AG20443 (cell line): ENCODE measurements around the gene OR10H4.
"Not testable (repeated sequence)": the region's sequence is repeated elsewhere in the genome, so short reads cannot be mapped to it uniquely, and the experiment has no call there.

Source experiments
- DNase-seq: peaks from one replicate; pipeline ENCODE4 v3.0.0; 2012; ENCODE audit warnings: low spot score, mixed read lengths

The OR10H4 gene

DNA sequence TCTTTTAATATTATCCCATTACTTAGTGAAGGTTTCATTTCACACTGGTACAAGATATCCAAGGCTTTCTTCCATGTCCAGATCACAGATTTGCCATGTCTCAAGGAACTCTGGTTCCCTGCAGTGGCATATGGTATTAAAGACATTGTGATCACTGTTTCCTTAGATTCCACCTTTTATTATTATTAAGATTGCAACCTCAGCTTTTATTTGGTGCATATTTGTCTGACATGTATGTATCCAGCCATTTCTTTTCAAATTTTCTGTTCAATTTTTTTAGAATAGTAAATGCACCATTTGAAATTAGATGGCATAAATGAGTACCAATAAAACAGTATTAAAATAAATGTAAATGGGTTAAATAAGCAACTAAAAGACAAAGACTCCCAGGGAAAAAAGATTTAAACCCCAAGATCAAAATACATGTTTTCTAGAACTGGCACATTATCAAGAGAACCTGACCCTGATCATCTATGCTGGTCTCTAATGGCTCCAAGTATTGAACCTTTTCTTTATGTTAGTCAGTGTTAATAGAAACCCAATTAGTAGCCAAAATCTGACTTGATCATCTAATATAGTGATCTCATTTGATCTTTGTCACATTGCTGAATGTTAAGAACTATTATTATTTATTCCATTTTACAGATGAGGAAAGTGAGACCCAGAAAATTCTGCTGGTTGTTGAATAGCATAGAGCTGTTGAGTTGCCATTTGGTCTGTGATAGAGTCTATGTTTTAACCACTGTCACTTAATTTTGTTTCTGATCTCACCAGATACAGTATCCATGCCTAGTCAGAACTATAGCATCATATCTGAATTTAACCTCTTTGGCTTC is at the start of gene OR10H4:
TSS of gene OR10H4 (plus strand) at position 786 of the 836 bp plus-strand sequence. CDS start at position 786, 0 bp downstream.
- DNase-seq = no peak

DNA sequence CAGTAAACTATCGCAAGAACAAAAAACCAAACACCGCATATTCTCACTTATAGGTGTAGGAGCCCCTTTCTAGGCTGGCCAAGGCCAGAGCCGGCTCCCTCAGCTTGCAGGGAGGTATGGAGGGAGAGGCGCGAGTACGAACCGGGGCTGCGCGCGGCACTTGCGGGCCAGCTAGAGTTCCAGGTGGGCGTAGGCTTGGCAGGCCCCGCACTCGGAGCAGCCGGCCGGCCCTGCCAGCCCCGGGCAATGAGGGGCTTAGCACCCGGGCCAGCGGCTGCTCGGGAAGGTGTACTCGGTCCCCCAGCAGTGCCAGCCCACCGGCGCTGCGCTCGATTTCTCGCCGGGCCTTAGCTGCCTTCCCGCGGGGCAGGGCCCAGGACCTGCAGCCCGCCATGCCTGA is 49.2 kb upstream of the OR10H4 start:
- DNase-seq = not testable (repeated sequence)

GRCh38 chr19:15900032-15900431 is 48.8 kb upstream of the OR10H4 start:
- not testable (repeated sequence) for DNase-seq

- DNase-seq = no peak
Observed at GRCh38 chr19:15900504-15900903, 48.3 kb upstream of the OR10H4 start.

- DNase-seq = no peak
Observed at GRCh38 chr19:15902254-15902653, 46.6 kb upstream of the OR10H4 start.

GRCh38 chr19:15902898-15903297 is 45.9 kb upstream of the OR10H4 start:
- DNase-seq = not testable (repeated sequence)

GRCh38 chr19:15905026-15905425 is 43.8 kb upstream of the OR10H4 start:
- DNase-seq = no peak

DNA sequence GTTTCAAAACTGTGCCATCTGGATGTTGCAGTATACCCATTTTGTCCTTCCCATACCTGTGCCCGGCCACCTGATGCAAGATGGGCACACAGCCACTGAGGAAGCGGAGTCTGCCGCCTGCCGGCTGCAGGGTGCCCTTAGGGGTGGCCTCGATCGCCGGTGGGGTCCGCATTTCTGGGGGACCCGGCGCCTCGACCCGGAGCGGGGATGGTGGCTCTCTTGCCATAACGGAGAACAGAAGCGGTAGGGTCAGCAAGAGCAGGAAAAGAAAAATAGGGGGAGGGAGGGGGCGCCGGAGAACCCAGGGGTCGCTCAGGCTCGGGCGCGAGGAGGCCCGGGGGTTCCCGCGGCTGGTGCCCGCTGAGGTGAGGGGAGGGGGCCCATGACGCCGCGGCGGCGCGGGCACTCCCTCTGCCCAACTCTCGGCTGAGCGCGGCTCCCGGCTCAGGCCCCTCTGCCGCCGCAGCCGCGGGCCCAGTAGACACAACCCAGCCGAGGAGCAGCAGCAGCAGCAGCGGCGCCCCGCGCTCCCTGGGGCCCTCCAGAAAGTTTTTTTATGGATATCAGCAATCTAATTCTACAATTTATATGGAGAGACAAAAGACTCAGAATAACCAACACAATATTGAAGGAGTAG is 37.1 kb upstream of the OR10H4 start:
- peak; percentile 6 for DNase-seq

DNA sequence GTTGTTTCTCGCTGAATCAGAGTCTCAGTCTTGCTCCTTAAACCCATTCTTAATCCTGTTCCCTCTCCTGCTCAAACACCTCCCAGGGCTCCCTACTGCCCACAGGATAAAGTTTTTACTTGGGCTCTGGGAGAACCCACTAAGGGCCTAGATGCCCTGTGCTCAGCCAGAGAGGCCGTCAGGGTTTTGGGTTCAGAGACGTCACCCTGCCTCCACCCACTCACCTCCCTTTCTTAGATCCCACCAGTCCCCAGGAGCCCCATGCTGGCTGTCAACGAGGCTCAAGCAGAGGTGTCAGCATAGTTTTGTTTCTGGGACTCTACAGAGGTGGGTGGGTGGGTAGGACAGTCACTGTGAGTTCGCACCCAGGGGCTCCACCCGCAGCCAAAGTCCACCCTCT is 35.4 kb upstream of the OR10H4 start:
- DNase-seq = peak; percentile 5

DNA sequence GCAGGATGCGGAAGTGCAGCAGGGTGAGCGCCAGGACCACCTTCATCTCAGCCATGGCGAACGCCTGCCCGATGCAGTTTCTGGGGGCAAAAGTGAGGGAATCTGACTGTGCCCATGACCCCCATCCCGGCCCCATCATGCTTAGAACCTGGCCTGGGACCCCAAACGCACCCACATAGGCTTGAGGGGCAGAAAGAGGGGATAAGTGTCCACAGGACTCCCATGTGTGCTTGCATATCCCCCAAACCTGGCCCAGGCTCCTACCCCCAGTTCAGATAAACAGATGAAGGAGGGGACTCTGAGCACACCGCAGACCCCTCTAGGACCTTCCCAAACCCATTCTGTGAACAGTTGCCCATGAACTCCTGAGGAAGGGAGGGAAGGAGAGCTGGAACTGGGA is 35.0 kb upstream of the OR10H4 start:
- peak; percentile 3 for DNase-seq

GRCh38 chr19:15915109-15915508 is 33.7 kb upstream of the OR10H4 start:
- DNase-seq = no peak

- DNase-seq = no peak
Observed at GRCh38 chr19:15919243-15919642, 29.6 kb upstream of the OR10H4 start.

- DNase-seq = no peak
Observed at GRCh38 chr19:15922021-15922420, 26.8 kb upstream of the OR10H4 start.

DNA sequence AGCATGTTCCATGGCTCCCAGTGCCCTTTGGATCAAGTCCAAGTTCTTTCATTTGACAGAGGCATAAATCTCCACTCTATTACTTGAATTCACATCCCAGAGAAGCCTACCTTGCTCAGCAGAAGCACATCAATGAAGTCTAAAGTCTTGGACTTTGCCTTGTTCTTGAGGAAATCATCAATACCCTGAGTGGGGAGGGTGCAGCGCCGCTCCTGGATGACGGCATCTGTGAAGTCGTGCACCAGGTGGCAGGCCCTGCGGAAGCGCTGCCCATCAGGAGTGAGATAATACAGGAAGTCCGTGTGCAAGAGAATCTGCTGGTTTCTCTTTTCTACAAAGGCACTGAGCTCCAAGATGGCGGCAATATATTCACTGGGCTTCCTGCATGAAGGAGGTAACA is 25.1 kb upstream of the OR10H4 start:
- no peak for DNase-seq

GRCh38 chr19:15926484-15926883 is 22.3 kb upstream of the OR10H4 start:
- no peak for DNase-seq

DNA sequence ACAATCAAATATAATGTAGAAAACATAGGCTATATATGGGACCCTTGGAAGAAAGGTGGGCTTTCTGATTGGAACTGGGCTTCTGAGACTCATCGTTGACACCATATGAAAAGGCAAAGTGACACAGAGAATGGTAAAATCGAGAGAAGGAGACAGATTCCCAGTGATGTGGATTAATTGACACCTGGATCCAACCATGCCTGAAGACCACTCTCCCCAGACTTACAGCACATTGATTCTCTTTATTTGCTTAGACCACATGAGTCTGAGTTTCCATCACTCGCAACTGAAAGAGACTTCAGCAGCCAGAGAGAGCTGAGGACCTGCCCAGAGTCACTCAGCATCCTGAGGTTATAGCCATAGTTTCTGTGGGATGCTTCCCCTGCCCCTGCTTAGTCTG is 20.5 kb upstream of the OR10H4 start:
- no peak for DNase-seq

DNA sequence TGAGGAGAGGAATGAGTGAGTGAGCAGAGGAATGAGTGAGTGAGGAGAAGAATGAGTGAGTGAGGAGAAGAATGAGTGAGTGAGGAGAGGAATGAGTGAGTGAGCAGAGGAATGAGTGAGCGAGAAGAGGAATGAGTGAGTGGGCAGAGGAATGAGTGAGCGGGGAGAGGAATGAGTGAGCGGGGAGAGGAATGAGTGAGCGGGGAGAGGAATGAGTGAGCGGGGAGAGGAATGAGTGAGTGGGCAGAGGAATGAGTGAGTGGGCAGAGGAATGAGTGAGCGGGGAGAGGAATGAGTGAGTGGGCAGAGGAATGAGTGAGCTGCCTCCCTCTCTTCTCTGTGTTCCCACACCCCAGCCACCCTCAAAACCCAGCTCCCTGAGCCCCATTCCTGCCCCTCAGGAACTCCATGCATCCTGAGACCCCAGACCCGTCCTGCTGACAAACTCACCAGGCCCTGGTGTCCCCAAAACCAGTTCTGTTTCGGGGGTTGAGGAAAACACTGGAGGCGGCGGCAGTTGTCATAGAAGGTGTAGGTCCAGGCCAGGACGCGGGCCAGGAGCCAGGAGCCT is 15.0 kb upstream of the OR10H4 start:
- not testable (repeated sequence) for DNase-seq

DNA sequence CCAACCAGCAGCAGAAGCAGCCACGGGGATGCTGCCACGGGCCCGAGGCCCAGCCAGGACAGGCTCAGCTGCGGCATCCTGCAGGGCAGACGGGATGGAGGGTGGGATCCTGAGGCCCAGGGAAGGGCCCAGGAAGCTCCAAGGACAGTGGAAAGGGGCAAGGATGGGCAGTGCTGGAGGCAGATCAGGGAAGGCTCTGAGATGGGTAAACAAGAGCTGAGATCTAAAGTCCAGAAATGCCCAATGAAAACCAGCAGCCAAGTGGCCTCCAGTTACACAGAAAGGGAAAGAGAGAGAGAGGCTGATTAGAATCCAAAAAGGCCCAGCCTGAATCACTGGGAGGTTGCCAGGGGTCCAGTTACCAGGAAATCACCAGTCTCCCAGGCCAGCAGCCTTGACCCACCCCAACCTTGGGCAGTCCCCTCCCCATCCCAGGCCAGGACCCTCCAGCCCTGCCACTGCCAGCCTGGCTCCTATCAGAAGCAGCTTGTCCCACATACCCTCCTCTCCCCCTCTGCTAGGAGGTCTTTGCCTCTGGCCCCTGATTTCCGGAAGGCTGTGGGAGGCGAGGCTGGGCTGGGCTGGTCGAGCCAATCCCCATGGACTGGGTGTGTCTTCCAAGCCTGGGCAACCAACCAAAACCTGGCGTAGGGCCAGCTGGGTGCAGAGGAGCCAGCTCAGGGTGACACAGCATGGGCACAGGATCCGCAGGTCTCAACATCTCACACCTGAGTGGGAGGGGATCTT is 14.3 kb upstream of the OR10H4 start, which contains the start of gene CYP4F11:
TSS of gene CYP4F11 (minus strand) at position 198 of the 747 bp plus-strand sequence. CDS start at position 77, 121 bp downstream.
- DNase-seq = no peak

DNA sequence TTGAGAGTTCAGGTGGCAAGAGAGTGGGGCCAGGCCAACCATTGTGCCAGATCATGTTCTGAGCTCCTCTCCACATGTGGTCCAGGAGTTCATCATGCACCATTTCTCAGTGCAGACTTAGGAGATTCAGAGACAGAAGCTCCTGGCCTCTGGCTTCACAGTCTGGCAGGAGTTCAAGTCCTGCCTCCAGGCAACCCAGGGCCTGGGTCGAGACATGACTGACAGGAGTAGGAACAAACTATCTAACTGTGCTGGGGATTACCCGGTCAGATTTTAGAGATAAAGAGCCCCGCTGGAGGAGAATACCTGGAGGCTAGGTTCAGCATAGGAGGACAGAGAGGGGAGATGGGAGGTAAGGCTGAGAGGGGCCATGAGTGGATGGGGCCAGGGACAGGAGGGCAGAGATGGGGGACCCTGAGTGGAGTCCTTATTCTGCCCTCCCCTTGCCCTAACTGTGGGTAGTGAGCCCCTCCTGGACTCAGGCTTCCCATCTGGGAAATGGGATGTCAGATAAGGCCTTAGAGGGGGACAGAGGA is 13.6 kb upstream of the OR10H4 start:
- no peak for DNase-seq

DNA sequence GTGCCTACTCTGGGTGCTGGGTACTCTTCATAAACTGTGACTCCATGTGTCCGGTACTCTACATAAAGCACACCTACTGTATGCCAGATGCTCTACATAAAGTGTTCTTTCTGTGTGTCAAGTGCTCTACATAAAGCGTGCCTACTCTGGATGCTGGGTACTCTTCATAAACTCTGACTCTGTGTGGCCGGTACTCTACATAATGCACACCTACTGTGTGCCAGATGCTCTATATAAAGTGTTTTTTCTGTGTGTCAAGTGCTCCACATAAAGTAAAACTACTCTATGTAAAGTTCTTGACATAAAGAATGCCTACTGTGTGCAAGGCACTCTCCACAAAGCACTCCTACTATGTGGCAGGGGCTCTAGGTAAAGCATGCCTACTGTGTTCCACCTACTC is 12.6 kb upstream of the OR10H4 start:
- no peak for DNase-seq

DNA sequence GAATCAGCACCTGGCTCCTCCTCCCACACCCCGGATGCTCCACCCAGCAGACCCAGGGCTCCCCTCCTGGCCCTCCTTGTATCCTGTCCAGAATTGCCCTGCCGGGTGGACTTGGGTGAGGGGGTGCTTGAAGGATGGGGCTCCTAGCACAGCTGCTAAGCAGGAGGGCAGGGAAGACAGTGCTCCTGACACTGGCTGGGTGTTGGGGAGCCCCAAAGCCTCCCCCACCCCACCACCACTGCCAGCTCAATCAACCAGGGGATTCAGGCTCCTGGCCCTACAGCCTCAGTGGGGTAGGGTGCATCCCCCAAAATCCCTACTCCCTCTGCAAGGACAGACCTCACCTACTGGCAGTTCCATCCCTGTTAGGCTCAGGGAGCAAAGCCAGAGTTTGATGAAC is 11.9 kb upstream of the OR10H4 start:
- DNase-seq = no peak

DNA sequence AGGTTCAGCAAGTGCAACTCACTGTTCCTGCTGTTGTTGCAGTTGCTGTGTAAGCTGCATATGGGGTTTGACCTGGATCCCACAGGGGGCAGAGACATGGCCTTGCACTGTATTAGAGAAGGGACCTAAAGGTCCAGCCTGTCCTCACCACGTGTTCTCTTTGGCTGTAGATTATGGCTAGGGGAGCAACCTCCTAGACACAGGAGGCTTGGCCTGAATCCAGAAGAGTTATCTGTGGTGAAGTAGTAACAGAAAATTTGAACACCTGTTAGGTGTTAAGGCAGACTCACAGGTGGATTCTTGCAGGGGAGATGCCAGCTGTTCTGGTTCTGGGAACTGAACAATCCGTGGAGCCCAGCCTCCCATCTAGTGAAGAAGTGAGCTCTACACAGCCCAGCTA is 11.0 kb upstream of the OR10H4 start:
- DNase-seq = no peak
